HG03558 (cell line): ENCODE measurements around the gene SDR39U1.

Experiments used
- ATAC-seq: cut with Tn5 transposase; IDR thresholded peaks from one replicate; pipeline ENCODE4 v1.9.1; 2021; ENCODE audit warnings: moderate number of reproducible peaks; ENCODE audit not compliant: unreplicated experiment; ENCODE audit errors: extremely low read depth

SDR39U1 gene

DNA sequence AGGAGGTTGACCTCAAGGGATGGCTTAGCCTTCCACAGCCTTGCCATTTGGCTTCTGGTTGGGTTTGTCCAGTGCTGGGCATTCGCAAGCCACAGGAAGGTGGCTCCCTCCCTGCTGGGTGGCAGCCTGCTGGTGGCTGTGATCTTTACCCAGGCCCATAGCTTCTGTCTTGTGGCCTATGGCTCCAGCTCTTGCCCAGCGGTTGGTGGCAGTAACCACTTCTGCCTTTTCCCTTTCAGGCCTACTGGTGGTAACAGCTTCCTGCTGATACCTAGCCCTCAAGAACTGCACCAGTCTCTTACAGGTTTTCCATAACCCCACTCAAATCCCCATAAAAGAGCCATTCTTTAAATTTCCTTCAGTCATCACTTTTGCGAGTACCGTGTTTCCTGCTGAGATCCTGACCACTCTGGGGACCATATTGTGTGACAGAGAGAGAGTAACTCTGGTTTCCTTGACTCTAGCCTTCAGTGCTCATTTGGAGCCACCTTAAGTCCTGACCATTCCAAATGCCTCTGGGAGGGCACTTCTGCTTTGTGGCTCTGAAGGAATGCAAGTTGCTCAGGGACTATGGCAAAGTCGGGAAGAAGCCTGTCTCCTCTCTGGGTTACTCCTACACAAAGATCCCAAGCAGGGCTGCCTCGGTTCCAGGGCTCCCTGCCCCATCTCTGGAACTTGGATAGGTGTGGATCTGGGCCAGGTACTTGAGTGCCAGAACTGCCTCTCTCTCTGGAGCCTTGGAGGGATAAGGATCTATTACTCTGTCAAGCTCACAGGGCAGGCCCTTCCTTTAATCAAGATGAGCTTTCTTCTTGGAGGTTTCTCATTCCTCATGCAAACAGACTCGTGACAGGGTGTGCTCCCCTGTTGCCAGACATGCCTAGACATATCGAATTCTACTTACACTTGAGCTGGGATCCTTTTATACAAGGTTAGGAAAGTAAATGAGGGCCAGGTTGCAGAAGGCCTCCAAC is 46.7 kb downstream of the SDR39U1 start:
- no peak for ATAC-seq

- ATAC-seq = no peak
These were observed 48.3 kb downstream of the SDR39U1 start for GRCh38 chr14:24394275-24394674.

DNA sequence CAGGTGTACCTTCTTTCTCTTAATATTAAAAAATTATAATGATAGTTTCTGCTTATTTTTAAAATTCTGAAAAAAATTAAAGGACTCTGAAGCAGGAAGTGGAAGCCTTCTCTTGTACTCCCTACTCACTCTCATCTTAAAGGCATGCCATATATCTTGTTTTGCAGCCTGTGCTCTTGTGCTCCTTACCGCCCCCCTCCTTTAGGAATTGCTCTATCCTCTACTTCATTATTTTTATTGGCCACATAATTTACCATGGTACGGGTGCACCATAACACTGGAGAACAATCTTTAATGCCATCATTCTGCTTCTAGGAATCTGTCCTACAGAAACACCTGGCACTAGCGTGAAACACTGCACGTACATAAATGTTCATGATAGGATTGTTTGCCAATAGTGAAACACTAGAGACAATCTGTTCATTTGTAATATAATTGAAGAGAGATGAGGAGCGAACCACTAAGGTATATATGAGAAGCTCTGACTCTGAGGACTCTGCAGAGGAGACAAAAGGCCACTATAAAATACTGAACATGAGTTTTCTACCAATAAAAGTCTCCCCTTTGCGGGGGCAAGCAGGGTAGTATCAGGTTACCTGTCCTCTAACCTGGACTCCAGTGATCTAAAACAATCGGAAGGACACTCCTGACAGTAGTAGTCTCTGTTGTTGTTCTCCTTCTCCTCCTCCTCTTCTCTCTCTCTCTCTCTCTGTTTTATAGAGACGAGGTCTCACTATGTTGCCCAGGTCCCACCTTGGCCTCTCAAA is 50.1 kb downstream of the SDR39U1 start:
- ATAC-seq = no peak

GRCh38 chr14:24390701-24391468 is 51.7 kb downstream of the SDR39U1 start:
- ATAC-seq = no peak
